ENCODE measurements around the gene CBLL2. TPM values are rescaled to one million over a fixed set of nuclear protein-coding genes. Genes with fewer than 3 reads are reported as not detected.
A peak's percentile ranks its signal among the peaks of the same experiment; 100 is the strongest.

The CBLL2 gene
- total and polyA plus RNA-seq, 2 donors (not counting 3 experiments of a cell fraction or from before 2014, with no cell fraction given) = not detected

DNA sequence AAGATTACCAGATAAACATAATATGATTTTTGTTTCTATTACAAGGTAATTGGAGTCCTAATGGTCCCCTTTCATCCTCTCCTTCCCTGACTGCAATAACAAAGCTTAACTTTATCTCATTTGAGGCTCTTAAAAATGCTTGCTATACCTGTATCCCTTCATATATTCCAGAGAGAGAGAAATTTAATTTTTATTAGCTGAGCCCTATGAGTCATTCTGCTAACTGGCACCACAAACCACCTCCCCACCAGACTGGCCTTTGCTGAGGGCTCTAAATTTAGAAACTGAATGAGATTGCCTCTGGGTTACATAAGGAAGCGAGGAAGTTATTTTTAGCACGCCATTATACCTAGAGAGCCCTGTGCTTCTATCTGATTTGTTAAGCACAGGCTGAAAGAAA lies 27.4 kb downstream of the CBLL2 start:
- no peaks in the 10 kb centered on the region for H3K9me1 ChIP-seq (replicated peaks; ENCODE audit: control insufficient read depth, extremely low read depth, insufficient read depth, low read length)
- H3K4me3 ChIP-seq (replicated peaks in 1 of 3; ENCODE audit: insufficient read depth in 1 of 3, low read depth in 1 of 3, low read length in 3 of 3) = no peak overlapping the region
- dilution Hi-C loops (cut with MboI; ENCODE audit: extremely low pct_ligation_motif_present, low sequenced_read_pairs) (no loop called here), intact Hi-C loops (cut with micrococcal nuclease) (no loop called here)
- no peaks in the 10 kb centered on the region for H3K36me3 ChIP-seq (ENCODE audit: control insufficient read depth in 2 of 2, extremely low read depth in 1 of 2, insufficient read depth in 2 of 2, low read length in 2 of 2)
- CTCF ChIA-PET = interaction anchor here (1.2 kb wide), 1 partner anchor 165 kb away, joined by 3 read pairs; no protein-coding TSS in a partner anchor
- DNase-seq (ENCODE audit: low read depth, low spot score) (peak; percentile 44), FAIRE-seq (peak; percentile 78)
- no peaks in the 10 kb centered on the region for H4K20me1 ChIP-seq (replicated peaks; ENCODE audit: control insufficient read depth, extremely low read depth, insufficient read depth, low read length)
- no peaks in the 10 kb centered on the region for H3K79me2 ChIP-seq (ENCODE audit: control insufficient read depth, insufficient read depth, low read length)
- POLR2A ChIA-PET = no interaction called here
- H3K27me3 ChIP-seq (ENCODE audit: control insufficient read depth in 2 of 2, insufficient read depth in 2 of 2, low read length in 2 of 2) = no peaks in the 10 kb centered on the region
- no TSS peak for BruUV-seq (replicated peaks)
- TF ChIP-seq POLR2A (IDR thresholded peaks at IDR 0.05; ENCODE audit: low read depth, low read length) = no peak
- peak; percentile 16 for TF ChIP-seq JUN (IDR thresholded peaks at IDR 0.05; ENCODE audit: borderline replicate concordance, insufficient read depth, insufficient read length, low read depth)
- peak; percentile 49 for TF ChIP-seq FOS (IDR thresholded peaks at IDR 0.05; ENCODE audit: borderline replicate concordance, insufficient read depth, low read length)
- H3K9me3 ChIP-seq (replicated peaks; ENCODE audit: control insufficient read depth, insufficient read depth, low read length) = no peaks in the 10 kb centered on the region
- H3K4me1 ChIP-seq (ENCODE audit: control insufficient read depth, extremely low read depth, insufficient read depth, low read length) = no peaks in the 10 kb centered on the region
- H3K4me2 ChIP-seq (ENCODE audit: insufficient read depth, low read length) = peak overlapping the region; percentile 31
- H2AFZ ChIP-seq (ENCODE audit: low read depth, low read length) = no peak overlapping the region
- H3K9ac ChIP-seq (replicated peaks; ENCODE audit: extremely low read depth, insufficient read depth, low read length) = no peak overlapping the region
- H3K27ac ChIP-seq (ENCODE audit: insufficient read depth, low read depth, low read length) = no peak overlapping the region

GRCh38 chrX:22310779-22311178 lies 38.1 kb downstream of the CBLL2 start:
- peak; percentile 35 for DNase-seq (ENCODE audit: low read depth, low spot score)
- H3K4me2 ChIP-seq (ENCODE audit: insufficient read depth, low read length) = no peak overlapping the region
- no peak for TF ChIP-seq POLR2A (IDR thresholded peaks at IDR 0.05; ENCODE audit: low read depth, low read length)
- no peak for TF ChIP-seq EZH2 (IDR thresholded peaks at IDR 0.05; ENCODE audit: borderline replicate concordance, low read depth, low read length, severe bottlenecking)
- TF ChIP-seq JUN (IDR thresholded peaks at IDR 0.05; ENCODE audit: borderline replicate concordance, insufficient read depth, insufficient read length, low read depth) = no peak
- TF ChIP-seq, protein P1, sequence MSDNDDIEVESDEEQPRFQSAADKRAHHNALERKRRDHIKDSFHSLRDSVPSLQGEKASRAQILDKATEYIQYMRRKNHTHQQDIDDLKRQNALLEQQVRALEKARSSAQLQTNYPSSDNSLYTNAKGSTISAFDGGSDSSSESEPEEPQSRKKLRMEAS (IDR thresholded peaks at IDR 0.05; ENCODE audit: insufficient read depth, insufficient read length) = no peak
- TF ChIP-seq GATA2 (IDR thresholded peaks at IDR 0.05; ENCODE audit: insufficient read depth, insufficient read length, low read depth, low read length) = no peak
- TF ChIP-seq POLR2AphosphoS5 (IDR thresholded peaks at IDR 0.05; ENCODE audit: insufficient read depth, low read depth, low read length) = no peak
- no peak for TF ChIP-seq FOS (IDR thresholded peaks at IDR 0.05; ENCODE audit: borderline replicate concordance, insufficient read depth, low read length)
- TF ChIP-seq, protein P2, sequence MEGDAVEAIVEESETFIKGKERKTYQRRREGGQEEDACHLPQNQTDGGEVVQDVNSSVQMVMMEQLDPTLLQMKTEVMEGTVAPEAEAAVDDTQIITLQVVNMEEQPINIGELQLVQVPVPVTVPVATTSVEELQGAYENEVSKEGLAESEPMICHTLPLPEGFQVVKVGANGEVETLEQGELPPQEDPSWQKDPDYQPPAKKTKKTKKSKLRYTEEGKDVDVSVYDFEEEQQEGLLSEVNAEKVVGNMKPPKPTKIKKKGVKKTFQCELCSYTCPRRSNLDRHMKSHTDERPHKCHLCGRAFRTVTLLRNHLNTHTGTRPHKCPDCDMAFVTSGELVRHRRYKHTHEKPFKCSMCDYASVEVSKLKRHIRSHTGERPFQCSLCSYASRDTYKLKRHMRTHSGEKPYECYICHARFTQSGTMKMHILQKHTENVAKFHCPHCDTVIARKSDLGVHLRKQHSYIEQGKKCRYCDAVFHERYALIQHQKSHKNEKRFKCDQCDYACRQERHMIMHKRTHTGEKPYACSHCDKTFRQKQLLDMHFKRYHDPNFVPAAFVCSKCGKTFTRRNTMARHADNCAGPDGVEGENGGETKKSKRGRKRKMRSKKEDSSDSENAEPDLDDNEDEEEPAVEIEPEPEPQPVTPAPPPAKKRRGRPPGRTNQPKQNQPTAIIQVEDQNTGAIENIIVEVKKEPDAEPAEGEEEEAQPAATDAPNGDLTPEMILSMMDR (IDR thresholded peaks at IDR 0.05; ENCODE audit: extremely low read depth in 1 of 2, insufficient read depth in 1 of 2, low read depth in 1 of 2, low read length in 2 of 2) = no peak
- TF ChIP-seq MYC (IDR thresholded peaks at IDR 0.05; ENCODE audit: low read depth, low read length) = no peak
- no peaks in the 10 kb centered on the region for H3K79me2 ChIP-seq (ENCODE audit: control insufficient read depth, insufficient read depth, low read length)
- H2AFZ ChIP-seq (ENCODE audit: low read depth, low read length) = no peak overlapping the region
- dilution Hi-C loops (cut with MboI; ENCODE audit: extremely low pct_ligation_motif_present, low sequenced_read_pairs) = no loop called here
- ChIA-PET POLR2A (no interaction called here), CTCF (interaction anchor here (0.9 to 1.2 kb wide), 2 partner anchors 175 to 438 kb away, joined by 3 to 5 read pairs; no protein-coding TSS in a partner anchor)
- no peaks in the 10 kb centered on the region for H3K9me3 ChIP-seq (replicated peaks; ENCODE audit: control insufficient read depth, insufficient read depth, low read length)
- no peaks in the 10 kb centered on the region for H3K9me1 ChIP-seq (replicated peaks; ENCODE audit: control insufficient read depth, extremely low read depth, insufficient read depth, low read length)
- H3K9ac ChIP-seq (replicated peaks; ENCODE audit: extremely low read depth, insufficient read depth, low read length) = no peak overlapping the region
- H3K4me3 ChIP-seq (replicated peaks in 1 of 3; ENCODE audit: insufficient read depth in 1 of 3, low read depth in 1 of 3, low read length in 3 of 3) = no peak overlapping the region
- BruUV-seq (replicated peaks) = no TSS peak
- H3K4me1 ChIP-seq (ENCODE audit: control insufficient read depth, extremely low read depth, insufficient read depth, low read length) = peaks cover 17% of the 10 kb centered on the region
- no peak overlapping the region for H3K27ac ChIP-seq (ENCODE audit: insufficient read depth, low read depth, low read length)
- H3K36me3 ChIP-seq (ENCODE audit: control insufficient read depth in 2 of 2, extremely low read depth in 1 of 2, insufficient read depth in 2 of 2, low read length in 2 of 2) = no peaks in the 10 kb centered on the region
- intact Hi-C loops (cut with micrococcal nuclease) = loop anchor here (5.0 kb wide), 2 partner anchors 77 to 642 kb away; no protein-coding TSS in a partner anchor
- FAIRE-seq = no peak
- no peaks in the 10 kb centered on the region for H3K27me3 ChIP-seq (ENCODE audit: control insufficient read depth in 2 of 2, insufficient read depth in 2 of 2, low read length in 2 of 2)
- no peaks in the 10 kb centered on the region for H4K20me1 ChIP-seq (replicated peaks; ENCODE audit: control insufficient read depth, extremely low read depth, insufficient read depth, low read length)

All from endothelial cell of umbilical vein (primary cell).